Fibroblast of skin of left biceps (primary cell): ENCODE data around the gene DBP.

ENCODE experiments used
- DNase-seq, 2 experiments: peaks; one replicate each; pipeline ENCODE4 v3.0.0-alpha.2; 2013; ENCODE audit warnings: low read depth in 2 of 2

The DBP gene

GRCh38 chr19:48627201-48627864 lies 9.8 kb downstream of the DBP start:
- no peak for DNase-seq

- DNase-seq, result no peak
Observed at GRCh38 chr19:48625891-48626327, 11.3 kb downstream of the DBP start.

GRCh38 chr19:48624791-48625723 lies 12.1 kb downstream of the DBP start:
- no peak for DNase-seq

- DNase-seq, result peak; percentile 94 to 96
Observed at GRCh38 chr19:48624067-48624594, 13.0 kb downstream of the DBP start.

- DNase-seq, result no peak
Observed at GRCh38 chr19:48623556-48624066, 13.6 kb downstream of the DBP start.

- no peak for DNase-seq
Observed at GRCh38 chr19:48619692-48620585, 17.2 kb downstream of the DBP start.

GRCh38 chr19:48618916-48619691 lies 18.1 kb downstream of the DBP start, which contains the start of the genes RPL18 and SPHK2:
RPL18 (minus strand) TSS chr19:48619178; CDS start chr19:48619143, 35 bp downstream.
SPHK2 (plus strand) TSS chr19:48619506; CDS start chr19:48620515, 1,009 bp downstream.
- DNase-seq, result peak; percentile 99 to 100

GRCh38 chr19:48618278-48618915 lies 18.8 kb downstream of the DBP start:
- DNase-seq, result no peak

GRCh38 chr19:48617146-48617937 lies 19.8 kb downstream of the DBP start:
- DNase-seq, result no peak

- DNase-seq, result no peak
Observed at GRCh38 chr19:48616491-48617056, 20.6 kb downstream of the DBP start.

GRCh38 chr19:48616041-48616436 lies 21.1 kb downstream of the DBP start:
- DNase-seq, result no peak

- DNase-seq, result no peak
Observed at GRCh38 chr19:48615231-48616040, 21.7 kb downstream of the DBP start.

- no peak for DNase-seq
Observed at GRCh38 chr19:48614436-48615230, 22.5 kb downstream of the DBP start, which contains the start of gene FAM83E. FAM83E (minus strand) TSS chr19:48615076; CDS start chr19:48613372, 1,704 bp downstream.

GRCh38 chr19:48613852-48614435 lies 23.2 kb downstream of the DBP start:
- DNase-seq, result no peak

- DNase-seq, result no peak
Observed at GRCh38 chr19:48613024-48613851, 23.9 kb downstream of the DBP start.

GRCh38 chr19:48611872-48612271 lies 25.3 kb downstream of the DBP start:
- no peak for DNase-seq
